H1 (cell line): ENCODE data around the gene PLPPR2. TPM values are rescaled to one million over a fixed set of nuclear protein-coding genes. Genes with fewer than 3 reads are reported as not detected.

Experiments used
- CHD2 ChIP-seq: IDR thresholded peaks from 2 replicates; pipeline ENCODE4 v1.6.1; 2012; ENCODE audit warnings: low read length, improper control_type of control experiment
- POLR2AphosphoS5 ChIP-seq: IDR thresholded peaks from 2 replicates; pipeline ENCODE4 v1.6.1; 2011; ENCODE audit warnings: low read depth, low read length
- RXRA ChIP-seq: IDR thresholded peaks from 2 replicates; pipeline ENCODE4 v1.6.1; 2011; ENCODE audit warnings: low read depth, mild to moderate bottlenecking, low read length, moderate library complexity; ENCODE audit not compliant: insufficient read depth
- SP1 ChIP-seq: IDR thresholded peaks from 2 replicates; pipeline ENCODE4 v1.6.1; 2011; ENCODE audit warnings: low read depth, low read length
- polyA plus RNA-seq, 7 experiments: library from polyadenylated mRNA; depleted of rRNA in 3 of 7; stranded (reverse) in 5 of 7; unstranded in 2 of 7; fragments of >200 nt in 5 of 7; fragments of 200-250 nt in 2 of 7; gene quantifications; 1 replicate in 5 of 7; 2 replicates in 1 of 7; 4 replicates in 1 of 7; pipeline versions ENCODE4 v1.2.1 to v1.2.3, GENCODE V29; 2011 to 2013; ENCODE audit warnings: missing spikeins in 2 of 7, mixed read lengths in 2 of 7
- total RNA-seq: library from RNA; stranded (reverse); fragmentation: NEBNext Ultra II Directional; extraction: Animal tissue kit (Norgen Biotek cat#: 25700); gene quantifications from 2 replicates; pipeline ENCODE4 v1.2.1, GENCODE V29; 2021
- TF ChIP-seq, protein P1 (sequence below): fragments of 300-600 bp; sonication (generic); IDR thresholded peaks from 2 replicates; pipeline ENCODE4 v1.7.1; 2012; ENCODE audit warnings: low read length, moderate library complexity, mild to moderate bottlenecking, inconsistent platforms; ENCODE audit not compliant: insufficient replicate concordance

PLPPR2 gene
- total and polyA plus RNA-seq, 2 of the 8 experiments (the other 6 are each of a cell fraction or from before 2014, with no cell fraction given) = 7.2 to 11.7 TPM

DNA sequence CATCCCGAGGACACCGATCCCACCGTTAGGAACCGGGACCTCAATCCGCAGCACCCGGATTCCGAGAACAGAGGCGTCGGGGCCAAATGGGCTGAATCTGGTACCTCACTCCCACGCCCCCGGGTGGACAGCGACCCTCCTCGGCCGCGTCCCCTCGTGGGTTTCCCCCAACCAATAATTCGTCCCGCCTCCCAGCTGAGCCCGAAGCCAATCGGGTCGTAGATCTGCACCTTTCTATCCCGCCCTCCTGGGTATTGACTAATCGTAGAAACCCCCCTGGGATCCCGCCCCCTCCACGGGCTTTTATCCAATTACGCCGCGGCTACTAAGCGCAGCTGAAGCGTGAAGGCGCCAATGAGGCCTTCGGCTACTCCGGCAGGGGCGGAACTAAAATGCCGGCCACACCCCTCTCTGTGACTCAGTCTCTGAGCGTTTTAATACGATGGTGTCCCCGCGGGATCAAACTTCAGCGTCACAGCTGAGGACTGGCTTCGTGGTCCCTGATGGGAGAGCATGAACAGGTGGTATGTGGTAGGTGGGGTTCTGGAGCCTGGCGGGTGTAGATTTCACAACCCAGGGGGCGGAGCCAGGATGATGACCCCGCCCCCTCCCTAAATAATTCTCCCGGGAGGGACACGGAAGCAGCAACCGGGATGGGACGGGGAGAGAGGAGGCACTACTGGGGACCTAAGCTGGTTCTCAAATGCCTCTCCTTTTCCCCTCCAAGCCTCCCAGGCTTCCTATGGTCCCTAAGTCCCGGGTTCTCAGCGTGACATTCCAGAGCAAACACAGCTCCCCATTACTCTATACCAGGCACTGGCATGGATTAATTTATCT, 8.9 kb upstream of the PLPPR2 start, which contains the start of the genes CCDC159 and TMEM205 (continued):
- TF ChIP-seq, protein P1, sequence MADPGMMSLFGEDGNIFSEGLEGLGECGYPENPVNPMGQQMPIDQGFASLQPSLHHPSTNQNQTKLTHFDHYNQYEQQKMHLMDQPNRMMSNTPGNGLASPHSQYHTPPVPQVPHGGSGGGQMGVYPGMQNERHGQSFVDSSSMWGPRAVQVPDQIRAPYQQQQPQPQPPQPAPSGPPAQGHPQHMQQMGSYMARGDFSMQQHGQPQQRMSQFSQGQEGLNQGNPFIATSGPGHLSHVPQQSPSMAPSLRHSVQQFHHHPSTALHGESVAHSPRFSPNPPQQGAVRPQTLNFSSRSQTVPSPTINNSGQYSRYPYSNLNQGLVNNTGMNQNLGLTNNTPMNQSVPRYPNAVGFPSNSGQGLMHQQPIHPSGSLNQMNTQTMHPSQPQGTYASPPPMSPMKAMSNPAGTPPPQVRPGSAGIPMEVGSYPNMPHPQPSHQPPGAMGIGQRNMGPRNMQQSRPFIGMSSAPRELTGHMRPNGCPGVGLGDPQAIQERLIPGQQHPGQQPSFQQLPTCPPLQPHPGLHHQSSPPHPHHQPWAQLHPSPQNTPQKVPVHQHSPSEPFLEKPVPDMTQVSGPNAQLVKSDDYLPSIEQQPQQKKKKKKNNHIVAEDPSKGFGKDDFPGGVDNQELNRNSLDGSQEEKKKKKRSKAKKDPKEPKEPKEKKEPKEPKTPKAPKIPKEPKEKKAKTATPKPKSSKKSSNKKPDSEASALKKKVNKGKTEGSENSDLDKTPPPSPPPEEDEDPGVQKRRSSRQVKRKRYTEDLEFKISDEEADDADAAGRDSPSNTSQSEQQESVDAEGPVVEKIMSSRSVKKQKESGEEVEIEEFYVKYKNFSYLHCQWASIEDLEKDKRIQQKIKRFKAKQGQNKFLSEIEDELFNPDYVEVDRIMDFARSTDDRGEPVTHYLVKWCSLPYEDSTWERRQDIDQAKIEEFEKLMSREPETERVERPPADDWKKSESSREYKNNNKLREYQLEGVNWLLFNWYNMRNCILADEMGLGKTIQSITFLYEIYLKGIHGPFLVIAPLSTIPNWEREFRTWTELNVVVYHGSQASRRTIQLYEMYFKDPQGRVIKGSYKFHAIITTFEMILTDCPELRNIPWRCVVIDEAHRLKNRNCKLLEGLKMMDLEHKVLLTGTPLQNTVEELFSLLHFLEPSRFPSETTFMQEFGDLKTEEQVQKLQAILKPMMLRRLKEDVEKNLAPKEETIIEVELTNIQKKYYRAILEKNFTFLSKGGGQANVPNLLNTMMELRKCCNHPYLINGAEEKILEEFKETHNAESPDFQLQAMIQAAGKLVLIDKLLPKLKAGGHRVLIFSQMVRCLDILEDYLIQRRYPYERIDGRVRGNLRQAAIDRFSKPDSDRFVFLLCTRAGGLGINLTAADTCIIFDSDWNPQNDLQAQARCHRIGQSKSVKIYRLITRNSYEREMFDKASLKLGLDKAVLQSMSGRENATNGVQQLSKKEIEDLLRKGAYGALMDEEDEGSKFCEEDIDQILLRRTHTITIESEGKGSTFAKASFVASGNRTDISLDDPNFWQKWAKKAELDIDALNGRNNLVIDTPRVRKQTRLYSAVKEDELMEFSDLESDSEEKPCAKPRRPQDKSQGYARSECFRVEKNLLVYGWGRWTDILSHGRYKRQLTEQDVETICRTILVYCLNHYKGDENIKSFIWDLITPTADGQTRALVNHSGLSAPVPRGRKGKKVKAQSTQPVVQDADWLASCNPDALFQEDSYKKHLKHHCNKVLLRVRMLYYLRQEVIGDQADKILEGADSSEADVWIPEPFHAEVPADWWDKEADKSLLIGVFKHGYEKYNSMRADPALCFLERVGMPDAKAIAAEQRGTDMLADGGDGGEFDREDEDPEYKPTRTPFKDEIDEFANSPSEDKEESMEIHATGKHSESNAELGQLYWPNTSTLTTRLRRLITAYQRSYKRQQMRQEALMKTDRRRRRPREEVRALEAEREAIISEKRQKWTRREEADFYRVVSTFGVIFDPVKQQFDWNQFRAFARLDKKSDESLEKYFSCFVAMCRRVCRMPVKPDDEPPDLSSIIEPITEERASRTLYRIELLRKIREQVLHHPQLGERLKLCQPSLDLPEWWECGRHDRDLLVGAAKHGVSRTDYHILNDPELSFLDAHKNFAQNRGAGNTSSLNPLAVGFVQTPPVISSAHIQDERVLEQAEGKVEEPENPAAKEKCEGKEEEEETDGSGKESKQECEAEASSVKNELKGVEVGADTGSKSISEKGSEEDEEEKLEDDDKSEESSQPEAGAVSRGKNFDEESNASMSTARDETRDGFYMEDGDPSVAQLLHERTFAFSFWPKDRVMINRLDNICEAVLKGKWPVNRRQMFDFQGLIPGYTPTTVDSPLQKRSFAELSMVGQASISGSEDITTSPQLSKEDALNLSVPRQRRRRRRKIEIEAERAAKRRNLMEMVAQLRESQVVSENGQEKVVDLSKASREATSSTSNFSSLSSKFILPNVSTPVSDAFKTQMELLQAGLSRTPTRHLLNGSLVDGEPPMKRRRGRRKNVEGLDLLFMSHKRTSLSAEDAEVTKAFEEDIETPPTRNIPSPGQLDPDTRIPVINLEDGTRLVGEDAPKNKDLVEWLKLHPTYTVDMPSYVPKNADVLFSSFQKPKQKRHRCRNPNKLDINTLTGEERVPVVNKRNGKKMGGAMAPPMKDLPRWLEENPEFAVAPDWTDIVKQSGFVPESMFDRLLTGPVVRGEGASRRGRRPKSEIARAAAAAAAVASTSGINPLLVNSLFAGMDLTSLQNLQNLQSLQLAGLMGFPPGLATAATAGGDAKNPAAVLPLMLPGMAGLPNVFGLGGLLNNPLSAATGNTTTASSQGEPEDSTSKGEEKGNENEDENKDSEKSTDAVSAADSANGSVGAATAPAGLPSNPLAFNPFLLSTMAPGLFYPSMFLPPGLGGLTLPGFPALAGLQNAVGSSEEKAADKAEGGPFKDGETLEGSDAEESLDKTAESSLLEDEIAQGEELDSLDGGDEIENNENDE = no peak
- TF ChIP-seq SP1 = peak; percentile 97
- TF ChIP-seq RXRA = no peak
- TF ChIP-seq POLR2AphosphoS5 = peak; percentile 50; the same call in 1 of the 2 replicates
- peak; percentile 84 for TF ChIP-seq CHD2
